ENCODE measurements around the gene PYDC1.

DNA sequence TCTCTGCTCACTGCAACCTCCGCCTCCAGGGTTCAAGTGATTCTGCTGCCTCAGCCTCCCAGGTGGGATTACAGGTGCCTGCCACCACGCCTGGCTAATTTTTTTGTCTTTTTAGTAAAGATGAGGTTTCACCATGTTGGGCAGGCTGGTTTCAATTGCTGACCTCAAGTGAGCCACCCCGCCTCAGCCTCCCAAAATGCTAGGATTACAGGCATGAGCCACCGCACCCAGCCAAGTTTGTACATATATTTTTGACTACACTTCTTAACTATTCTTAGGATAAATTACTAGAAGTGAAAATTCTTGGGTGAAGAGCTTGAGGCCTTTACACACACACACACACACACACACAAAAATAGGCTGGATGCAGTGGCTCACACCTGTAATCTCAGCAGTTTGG, 41.4 kb upstream of the PYDC1 start:
- no peak for TF ChIP-seq CTCF (IDR thresholded peaks at IDR 0.05)
- TF ChIP-seq POLR2A (IDR thresholded peaks at IDR 0.05) = no peak
- no peak for TF ChIP-seq POLR2AphosphoS5 (IDR thresholded peaks at IDR 0.05)

Measured in breast epithelium (tissue), 3 donors.